Astrocyte of the spinal cord (primary cell): Measurements from ENCODE around the gene SLC35F3.
"Not testable (repeated sequence)": the region's sequence is repeated elsewhere in the genome, so short reads cannot be mapped to it uniquely, and the experiment has no call there.

Experiments used
- DNase-seq: peaks from one replicate; pipeline ENCODE4 v3.0.0; 2011; ENCODE audit warnings: low read depth, low spot score
- H3K4me3 ChIP-seq: 2 replicates; pipeline ENCODE4 v1.5.1; 2011; ENCODE audit warnings: low read depth, mild to moderate bottlenecking, low read length, moderate library complexity
- in situ Hi-C: cut with HindIII; loops from 2 replicates; pipeline ENCODE4 v1.10.0; 2017; ENCODE audit warnings: low sequenced_read_pairs
- TF ChIP-seq, protein P1 (sequence below): IDR thresholded peaks from 2 replicates; pipeline ENCODE4 v1.5.1; 2012; ENCODE audit warnings: low read depth, mild to moderate bottlenecking, low read length, inconsistent platforms

SLC35F3 gene

DNA sequence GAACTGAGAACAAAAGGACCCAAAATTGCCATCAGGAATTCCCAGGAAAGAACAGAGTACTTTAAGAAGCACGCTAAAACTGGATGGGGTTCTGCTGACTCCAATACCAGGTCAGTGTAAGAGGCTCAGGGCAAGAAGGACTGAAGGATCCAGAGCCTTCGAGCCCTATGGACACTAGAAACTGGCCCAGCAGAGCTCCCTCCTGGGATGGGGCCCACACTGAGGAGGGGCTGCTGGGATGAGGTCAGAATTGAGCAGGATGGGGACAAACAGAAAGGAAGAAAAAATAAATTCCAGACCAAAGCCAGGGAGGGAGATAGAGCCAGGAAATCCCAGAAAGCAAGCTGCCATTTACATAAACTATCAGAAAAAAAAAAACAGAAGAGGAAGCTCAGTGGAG lies 246.4 kb downstream of the SLC35F3 start:
- in situ Hi-C loops, result no loop called here

DNA sequence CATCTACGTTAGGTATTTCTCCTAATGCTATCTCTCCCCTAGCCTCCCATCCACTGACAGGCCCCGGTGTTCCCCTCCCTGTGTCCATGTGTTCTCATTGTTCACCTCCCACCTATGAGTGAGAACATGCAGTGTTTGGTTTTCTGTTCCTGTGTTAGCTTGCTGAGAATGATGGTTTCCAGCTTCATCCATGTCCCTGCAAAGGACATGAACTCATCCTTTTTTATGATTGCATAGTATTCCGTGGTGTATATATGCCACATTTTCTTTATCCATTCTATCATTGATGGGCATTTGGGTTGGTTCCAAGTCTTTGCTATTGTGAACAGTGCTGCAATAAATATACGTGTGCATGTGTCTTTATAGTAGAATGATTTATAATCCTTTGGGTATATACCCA lies 247.9 kb downstream of the SLC35F3 start:
- H3K4me3 ChIP-seq, DNase-seq, in situ Hi-C loops: not testable (repeated sequence)

More for the DNA sequence above, 246.4 kb downstream of the SLC35F3 start:
- TF ChIP-seq, protein P1, sequence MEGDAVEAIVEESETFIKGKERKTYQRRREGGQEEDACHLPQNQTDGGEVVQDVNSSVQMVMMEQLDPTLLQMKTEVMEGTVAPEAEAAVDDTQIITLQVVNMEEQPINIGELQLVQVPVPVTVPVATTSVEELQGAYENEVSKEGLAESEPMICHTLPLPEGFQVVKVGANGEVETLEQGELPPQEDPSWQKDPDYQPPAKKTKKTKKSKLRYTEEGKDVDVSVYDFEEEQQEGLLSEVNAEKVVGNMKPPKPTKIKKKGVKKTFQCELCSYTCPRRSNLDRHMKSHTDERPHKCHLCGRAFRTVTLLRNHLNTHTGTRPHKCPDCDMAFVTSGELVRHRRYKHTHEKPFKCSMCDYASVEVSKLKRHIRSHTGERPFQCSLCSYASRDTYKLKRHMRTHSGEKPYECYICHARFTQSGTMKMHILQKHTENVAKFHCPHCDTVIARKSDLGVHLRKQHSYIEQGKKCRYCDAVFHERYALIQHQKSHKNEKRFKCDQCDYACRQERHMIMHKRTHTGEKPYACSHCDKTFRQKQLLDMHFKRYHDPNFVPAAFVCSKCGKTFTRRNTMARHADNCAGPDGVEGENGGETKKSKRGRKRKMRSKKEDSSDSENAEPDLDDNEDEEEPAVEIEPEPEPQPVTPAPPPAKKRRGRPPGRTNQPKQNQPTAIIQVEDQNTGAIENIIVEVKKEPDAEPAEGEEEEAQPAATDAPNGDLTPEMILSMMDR, result no peak
- DNase-seq, result no peak
- H3K4me3 ChIP-seq, result no peak overlapping the region

DNA sequence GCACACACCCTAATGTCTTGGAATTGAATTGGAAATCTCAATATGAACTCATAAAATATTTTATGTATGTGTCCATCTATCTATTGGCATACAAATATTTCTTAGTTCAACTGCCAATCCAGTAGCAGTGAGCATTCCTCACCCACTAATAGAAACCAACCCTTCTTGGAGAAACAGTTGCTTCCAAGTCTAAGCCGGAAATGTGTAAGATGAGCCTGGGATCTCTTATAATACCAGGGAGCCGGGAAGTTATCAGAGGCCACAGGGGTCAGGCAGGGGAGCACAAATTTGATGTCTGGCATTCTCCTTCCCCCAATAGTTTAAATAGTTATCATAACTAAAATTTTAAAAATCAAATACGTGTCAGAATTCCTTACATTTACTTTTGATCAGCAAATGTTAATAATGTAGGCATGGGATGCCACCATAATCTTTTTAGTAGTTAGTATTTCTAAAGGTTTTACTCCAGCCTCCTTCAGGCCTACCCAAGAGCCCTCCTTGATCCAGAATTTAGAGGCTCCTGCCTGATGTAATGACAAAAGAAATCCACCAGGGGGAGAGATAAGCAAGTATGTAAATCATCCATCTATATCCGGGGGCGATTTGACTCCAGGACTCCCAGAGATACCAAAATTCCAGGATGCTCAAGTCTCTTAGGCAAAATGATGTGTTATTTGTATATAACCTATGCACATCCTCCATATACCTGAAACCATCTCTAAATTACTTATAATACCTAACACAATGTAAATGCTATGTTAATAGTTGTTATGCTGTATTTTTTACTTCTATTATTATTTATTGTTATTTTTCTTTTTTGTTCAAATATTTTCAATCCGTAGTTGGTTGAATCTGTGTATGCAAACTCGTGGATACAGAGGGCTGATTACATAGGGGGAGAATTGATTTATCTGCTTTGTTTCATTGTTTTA lies 250.1 kb downstream of the SLC35F3 start:
- in situ Hi-C loops, result no loop called here
- TF ChIP-seq, protein P1, result peak; percentile 79
- H3K4me3 ChIP-seq, result no peak overlapping the region
- peak; percentile 84 for DNase-seq

DNA sequence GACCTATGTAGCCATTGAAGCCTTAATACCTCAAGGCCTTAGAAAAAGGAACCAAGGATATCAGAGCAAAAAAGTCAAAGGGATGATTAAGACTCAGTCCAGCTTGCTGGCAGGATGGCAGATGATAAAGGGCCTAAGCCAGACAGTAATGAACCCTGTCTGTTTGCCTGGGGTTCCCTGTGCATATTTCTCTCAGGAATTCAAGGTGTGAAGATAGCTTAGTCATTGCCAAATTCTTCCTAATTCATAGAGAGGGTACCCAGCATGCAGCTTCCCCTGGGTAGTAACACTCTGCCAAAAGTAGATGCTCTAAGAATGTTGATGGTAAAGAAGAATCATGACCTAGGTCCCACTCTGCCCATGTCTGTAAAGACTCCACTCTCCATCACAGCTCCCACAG lies 258.2 kb downstream of the SLC35F3 start:
- no peak overlapping the region for H3K4me3 ChIP-seq
- DNase-seq, result no peak
- in situ Hi-C loops, result no loop called here
- TF ChIP-seq, protein P1, result no peak

DNA sequence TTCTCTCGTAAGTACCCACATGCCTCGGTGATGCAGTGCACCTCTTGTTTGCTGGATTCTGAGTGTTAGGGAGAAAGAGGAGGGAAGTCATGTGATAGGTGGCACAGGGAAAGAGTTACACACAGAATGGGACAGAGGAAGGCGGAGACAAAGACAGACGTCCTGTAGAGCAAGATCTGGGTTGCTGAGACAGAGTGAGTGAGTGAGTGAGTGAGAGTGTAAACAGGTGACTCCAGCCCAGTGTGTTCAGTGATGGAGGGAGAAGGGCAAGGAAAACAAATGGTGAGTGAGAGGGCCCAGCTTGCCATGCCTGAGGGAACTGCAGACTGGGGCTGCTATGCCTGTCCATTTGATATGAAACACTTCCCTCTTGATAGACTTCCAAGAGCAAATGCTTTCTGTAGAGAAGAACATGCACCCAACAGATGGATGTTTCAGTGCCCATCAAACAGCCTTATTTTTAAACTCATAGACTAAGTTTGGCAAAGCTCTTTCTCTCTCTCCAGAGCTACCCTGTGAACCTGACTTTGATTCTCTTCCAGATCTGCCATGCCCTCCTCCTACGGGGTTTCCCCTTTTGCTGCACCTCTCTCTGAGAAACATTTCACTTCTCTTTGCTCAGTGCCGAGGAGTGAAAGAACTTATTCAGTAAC lies 258.9 kb downstream of the SLC35F3 start:
- no peak overlapping the region for H3K4me3 ChIP-seq
- TF ChIP-seq, protein P1, result no peak
- DNase-seq, result no peak
- in situ Hi-C loops, result no loop called here

DNA sequence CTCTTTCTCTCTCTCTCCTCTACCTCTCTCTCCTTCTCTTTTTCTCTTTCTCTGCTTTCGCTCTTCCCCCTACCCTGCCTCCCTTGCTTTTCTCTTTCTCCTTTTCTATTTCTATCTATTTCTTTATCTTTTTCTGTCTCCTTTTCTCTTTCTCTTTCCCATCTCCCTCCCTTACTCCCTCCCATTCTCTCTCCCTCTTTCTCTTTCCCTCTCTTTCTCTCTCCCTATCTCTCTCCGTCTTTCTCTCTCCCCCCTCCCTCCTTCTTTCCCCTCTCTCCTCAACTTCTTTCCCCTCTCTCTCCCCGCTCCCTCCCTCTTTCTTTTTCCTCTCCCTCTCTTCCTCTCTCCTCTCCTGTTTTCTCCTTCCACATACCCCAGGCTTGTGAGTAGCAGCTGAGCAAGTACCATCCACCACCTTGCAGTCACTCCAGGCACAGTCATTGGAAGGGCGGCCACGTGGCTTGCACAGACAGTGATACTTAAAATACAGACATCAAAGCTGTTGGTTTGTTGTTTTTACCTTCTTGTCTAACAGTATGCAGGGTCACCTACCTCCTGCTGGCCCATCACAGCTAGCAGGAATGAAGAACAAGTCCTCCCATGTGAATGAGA lies 259.7 kb downstream of the SLC35F3 start:
- in situ Hi-C loops, result no loop called here
- TF ChIP-seq, protein P1, result no peak
- H3K4me3 ChIP-seq, result no peak overlapping the region
- no peak for DNase-seq
